ENCODE results near the gene PSPC1. TPM values are rescaled to one million over a fixed set of nuclear protein-coding genes. Genes with fewer than 3 reads are reported as not detected.

PSPC1 gene
- total RNA-seq, 1 experiment from 2014 or later: 27.1 TPM

DNA sequence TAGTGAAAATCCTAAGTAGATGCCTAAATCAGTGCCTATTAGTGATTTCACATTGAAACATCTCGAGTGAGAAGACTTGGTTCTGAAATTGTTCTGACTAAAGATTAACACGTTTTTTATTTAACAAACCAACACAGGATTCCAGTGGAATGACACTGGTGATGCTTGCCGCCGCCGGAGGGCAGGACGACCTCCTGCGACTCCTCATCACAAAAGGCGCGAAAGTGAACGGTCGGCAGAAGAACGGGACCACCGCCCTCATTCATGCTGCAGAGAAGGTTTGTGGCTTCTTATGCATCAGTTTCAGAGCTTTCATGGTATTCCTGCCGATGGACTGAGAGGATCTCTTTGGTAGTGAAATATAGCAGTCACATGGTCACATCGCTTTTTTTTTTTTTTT is 121.2 kb downstream of the PSPC1 start:
- Histone ChIP-seq H4K20me1 (ENCODE audit: insufficient read depth) (peaks cover 5% of the 10 kb centered on the region; the same call in 1 of the 2 replicates), H2AFZ (no peak overlapping the region), H3K4me2 (no peak overlapping the region), H3K9me3 (ENCODE audit: insufficient read depth, low read depth) (no peaks in the 10 kb centered on the region), H3F3A (ENCODE audit: insufficient read depth, low read depth) (peaks cover 3% of the 10 kb centered on the region; the same call in 1 of the 2 replicates), H3K36me3 (ENCODE audit: low read depth) (0 out of 2 replicates have a peak, but pooled peaks cover 14% of the 10 kb centered on the region), H3K4me3 (no peak overlapping the region), H3K27me3 (ENCODE audit: insufficient read depth, low read depth) (no peaks in the 10 kb centered on the region), H3K79me2 (ENCODE audit: low read depth) (no peaks in the 10 kb centered on the region), H3K27ac (no peak overlapping the region), H3K9me2 (ENCODE audit: insufficient read depth) (no peaks in the 10 kb centered on the region), H3K4me1 (replicated peaks; ENCODE audit: insufficient read depth) (no peaks in the 10 kb centered on the region)
- ChIA-PET CTCF (no interaction called here), POLR2A (ENCODE audit: unreplicated experiment) (no interaction called here)
- BruUV-seq (replicated peaks): no TSS peak
- TF ChIP-seq, protein P1, sequence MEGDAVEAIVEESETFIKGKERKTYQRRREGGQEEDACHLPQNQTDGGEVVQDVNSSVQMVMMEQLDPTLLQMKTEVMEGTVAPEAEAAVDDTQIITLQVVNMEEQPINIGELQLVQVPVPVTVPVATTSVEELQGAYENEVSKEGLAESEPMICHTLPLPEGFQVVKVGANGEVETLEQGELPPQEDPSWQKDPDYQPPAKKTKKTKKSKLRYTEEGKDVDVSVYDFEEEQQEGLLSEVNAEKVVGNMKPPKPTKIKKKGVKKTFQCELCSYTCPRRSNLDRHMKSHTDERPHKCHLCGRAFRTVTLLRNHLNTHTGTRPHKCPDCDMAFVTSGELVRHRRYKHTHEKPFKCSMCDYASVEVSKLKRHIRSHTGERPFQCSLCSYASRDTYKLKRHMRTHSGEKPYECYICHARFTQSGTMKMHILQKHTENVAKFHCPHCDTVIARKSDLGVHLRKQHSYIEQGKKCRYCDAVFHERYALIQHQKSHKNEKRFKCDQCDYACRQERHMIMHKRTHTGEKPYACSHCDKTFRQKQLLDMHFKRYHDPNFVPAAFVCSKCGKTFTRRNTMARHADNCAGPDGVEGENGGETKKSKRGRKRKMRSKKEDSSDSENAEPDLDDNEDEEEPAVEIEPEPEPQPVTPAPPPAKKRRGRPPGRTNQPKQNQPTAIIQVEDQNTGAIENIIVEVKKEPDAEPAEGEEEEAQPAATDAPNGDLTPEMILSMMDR (conservative IDR thresholded peaks at IDR 0.05): no peak
- no peak for TF ChIP-seq EZH2 (IDR thresholded peaks at IDR 0.05; ENCODE audit: low read depth)
- no peak for DNase-seq
- intact Hi-C loops (cut with micrococcal nuclease; ENCODE audit: unreplicated experiment): no loop called here

DNA sequence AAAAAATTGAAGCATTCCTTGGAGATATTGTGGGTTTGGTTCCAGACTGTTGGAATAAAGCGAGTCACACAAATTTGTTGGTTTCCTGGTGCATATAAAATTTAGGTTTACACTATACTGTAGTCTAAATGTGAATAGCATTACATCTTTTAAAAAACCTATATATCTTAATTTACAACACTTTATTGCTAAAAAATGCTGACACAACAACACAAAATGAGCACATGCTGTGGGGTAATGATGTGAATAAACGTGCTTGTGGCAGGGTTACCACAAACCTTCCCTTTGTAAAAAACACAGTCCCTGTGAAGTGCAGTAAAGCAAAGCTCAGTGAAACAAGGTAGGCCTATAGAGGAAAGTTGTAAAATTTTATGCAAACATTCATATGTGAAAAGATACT is 121.6 kb downstream of the PSPC1 start:
- BruUV-seq (replicated peaks): no TSS peak
- Histone ChIP-seq H3K36me3 (ENCODE audit: low read depth) (0 out of 2 replicates have a peak, but pooled peaks cover 9% of the 10 kb centered on the region), H3K27me3 (ENCODE audit: insufficient read depth, low read depth) (no peaks in the 10 kb centered on the region), H3K4me2 (no peak overlapping the region), H4K20me1 (ENCODE audit: insufficient read depth) (peaks cover 1% of the 10 kb centered on the region; the same call in 1 of the 2 replicates), H3K79me2 (ENCODE audit: low read depth) (no peaks in the 10 kb centered on the region), H3K27ac (no peak overlapping the region), H3K9me2 (ENCODE audit: insufficient read depth) (no peaks in the 10 kb centered on the region), H3K4me1 (replicated peaks; ENCODE audit: insufficient read depth) (no peaks in the 10 kb centered on the region), H2AFZ (no peak overlapping the region), H3F3A (ENCODE audit: insufficient read depth, low read depth) (no peaks in the 10 kb centered on the region), H3K4me3 (no peak overlapping the region), H3K9me3 (ENCODE audit: insufficient read depth, low read depth) (no peaks in the 10 kb centered on the region)
- intact Hi-C loops (cut with micrococcal nuclease; ENCODE audit: unreplicated experiment): no loop called here
- TF ChIP-seq, protein P1 (conservative IDR thresholded peaks at IDR 0.05): no peak
- no peak for TF ChIP-seq EZH2 (IDR thresholded peaks at IDR 0.05; ENCODE audit: low read depth)
- ChIA-PET CTCF (no interaction called here), POLR2A (ENCODE audit: unreplicated experiment) (no interaction called here)
- no peak for DNase-seq

DNA sequence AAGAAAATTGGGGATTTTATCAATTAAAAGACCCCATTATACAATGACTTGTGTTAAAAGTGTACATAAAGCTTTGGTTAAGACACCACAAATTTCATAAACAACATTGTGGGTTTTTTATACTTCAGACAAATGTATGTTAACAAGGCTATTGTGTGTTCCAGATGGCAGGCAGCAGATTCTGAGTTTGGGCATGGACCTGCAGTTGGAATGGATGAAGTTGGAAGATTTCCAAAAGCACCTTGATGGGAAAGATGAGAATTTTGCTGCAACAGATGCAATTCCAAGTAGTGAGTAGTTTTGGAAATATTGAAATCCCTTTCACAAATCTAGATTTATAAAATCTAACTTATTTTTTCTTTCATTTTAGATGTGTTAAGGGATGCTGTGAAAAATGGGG is 123.9 kb downstream of the PSPC1 start:
- 0 out of 2 replicates have a peak, but pooled peaks cover 17% of the 10 kb centered on the region for H3K36me3 ChIP-seq (ENCODE audit: low read depth)
- no peak for DNase-seq
- TF ChIP-seq EZH2 (IDR thresholded peaks at IDR 0.05; ENCODE audit: low read depth): no peak
- H3K4me1 ChIP-seq (replicated peaks; ENCODE audit: insufficient read depth): no peaks in the 10 kb centered on the region
- POLR2A ChIA-PET (ENCODE audit: unreplicated experiment): no interaction called here
- no peaks in the 10 kb centered on the region for H3K9me2 ChIP-seq (ENCODE audit: insufficient read depth)
- H3K9me3 ChIP-seq (ENCODE audit: insufficient read depth, low read depth): no peaks in the 10 kb centered on the region
- CTCF ChIA-PET: no interaction called here
- intact Hi-C loops (cut with micrococcal nuclease; ENCODE audit: unreplicated experiment): no loop called here
- no peak overlapping the region for H2AFZ ChIP-seq
- H3F3A ChIP-seq (ENCODE audit: insufficient read depth, low read depth): no peaks in the 10 kb centered on the region
- no TSS peak for BruUV-seq (replicated peaks)
- H3K27ac ChIP-seq: no peak overlapping the region
- H3K79me2 ChIP-seq (ENCODE audit: low read depth): no peaks in the 10 kb centered on the region
- H3K4me2 ChIP-seq: no peak overlapping the region
- H4K20me1 ChIP-seq (ENCODE audit: insufficient read depth): no peaks in the 10 kb centered on the region
- no peaks in the 10 kb centered on the region for H3K27me3 ChIP-seq (ENCODE audit: insufficient read depth, low read depth)
- H3K4me3 ChIP-seq: no peak overlapping the region
